ENCODE results near the gene CREB3L2.
A peak's percentile ranks its signal among the peaks of the same experiment; 100 is the strongest.

The CREB3L2 gene

GRCh38 chr7:137989590-137989989 is 12.3 kb downstream of the CREB3L2 start:
- peak overlapping the region; percentile 65 for H4K91ac ChIP-seq (ENCODE audit: low read length)
- no peaks in the 10 kb centered on the region for H3K79me1 ChIP-seq (replicated peaks; ENCODE audit: low read length, poor library complexity, severe bottlenecking)
- H3K14ac ChIP-seq (ENCODE audit: low read length in 2 of 2) = peak overlapping the region in 1 of 2 experiments; percentile 62
- peak overlapping the region; percentile 4 for H2BK15ac ChIP-seq (ENCODE audit: low read depth, poor library complexity, severe bottlenecking)
- H3K9me3 ChIP-seq (ENCODE audit: control insufficient read depth, low read length) = no peaks in the 10 kb centered on the region
- H2AFZ ChIP-seq (ENCODE audit: low read depth, low read length) = no peak overlapping the region
- peak overlapping the region in 1 of 2 experiments; percentile 20 for H3K4me3 ChIP-seq (ENCODE audit: insufficient read depth in 1 of 2, low read depth in 1 of 2, low read length in 2 of 2)
- peak overlapping the region; percentile 54 to 84 for H3K4ac ChIP-seq (ENCODE audit: low read depth in 1 of 2, low read length in 2 of 2)
- H2AK5ac ChIP-seq (ENCODE audit: low read length, severe bottlenecking) = peak overlapping the region; percentile 75
- H3K36me3 ChIP-seq (ENCODE audit: control insufficient read depth in 1 of 2, insufficient read depth in 2 of 2, low read depth in 1 of 2, low read length in 2 of 2) = peaks cover 0 to 3% of the 10 kb centered on the region in 2 experiments
- peaks cover 27% of the 10 kb centered on the region for H3K4me1 ChIP-seq (ENCODE audit: control insufficient read depth, insufficient read depth, low read depth, low read length)
- peak overlapping the region; percentile 76 for H2BK120ac ChIP-seq (ENCODE audit: low read depth, low read length)
- H3K18ac ChIP-seq (ENCODE audit: low read depth in 1 of 2, low read length in 2 of 2) = peak overlapping the region; percentile 65 to 86
- H3K27ac ChIP-seq (ENCODE audit: low read length, poor library complexity, severe bottlenecking) = peak overlapping the region; percentile 55
- H3K27me3 ChIP-seq (ENCODE audit: control insufficient read depth in 1 of 2, insufficient read depth in 1 of 2, low read length in 2 of 2) = no peaks in the 10 kb centered on the region
- H3K23ac ChIP-seq (ENCODE audit: low read length in 2 of 2) = no peak overlapping the region
- 95% methylated on average over 4 of the region's 4 CpGs for WGBS
- H3K9ac ChIP-seq (ENCODE audit: low read length) = peak overlapping the region; percentile 86
- H4K8ac ChIP-seq (ENCODE audit: low read length) = peak overlapping the region; percentile 55
- H3K4me2 ChIP-seq (ENCODE audit: low read length, poor library complexity, severe bottlenecking) = no peak overlapping the region
- peak overlapping the region; percentile 26 for H2BK5ac ChIP-seq (ENCODE audit: low read depth, low read length, poor library complexity, severe bottlenecking)
- peak overlapping the region; percentile 66 to 94 for H2BK12ac ChIP-seq (ENCODE audit: low read length in 2 of 2)
- DNase-seq = no peak

DNA sequence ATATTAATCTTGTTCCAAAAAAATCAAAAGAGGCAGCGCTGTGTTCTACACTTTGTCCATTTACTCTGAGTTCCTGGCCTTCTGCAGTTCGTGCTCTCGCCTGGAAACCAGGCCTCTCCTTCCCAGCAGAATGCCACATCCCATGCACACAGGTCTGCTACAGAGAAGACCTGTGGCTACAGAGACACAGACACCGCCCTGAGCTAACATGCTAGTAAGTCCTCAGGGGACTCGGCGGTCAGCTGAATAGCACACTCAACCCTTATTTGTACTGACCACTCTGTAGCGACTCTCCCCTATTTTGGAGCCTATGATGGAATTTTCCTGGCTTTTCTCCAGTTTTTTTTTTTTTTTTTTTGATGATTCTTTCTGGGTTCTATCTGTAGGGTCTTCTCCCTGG is 12.8 kb downstream of the CREB3L2 start:
- H2AK5ac ChIP-seq (ENCODE audit: low read length, severe bottlenecking) = peak overlapping the region; percentile 64
- H3K79me1 ChIP-seq (replicated peaks; ENCODE audit: low read length, poor library complexity, severe bottlenecking) = no peaks in the 10 kb centered on the region
- no peak overlapping the region for H2BK5ac ChIP-seq (ENCODE audit: low read depth, low read length, poor library complexity, severe bottlenecking)
- H2BK12ac ChIP-seq (ENCODE audit: low read length in 2 of 2) = peak overlapping the region; percentile 6 to 96
- no peak overlapping the region for H3K4me2 ChIP-seq (ENCODE audit: low read length, poor library complexity, severe bottlenecking)
- peak overlapping the region in 1 of 2 experiments; percentile 91 for H3K14ac ChIP-seq (ENCODE audit: low read length in 2 of 2)
- no peak overlapping the region for H4K8ac ChIP-seq (ENCODE audit: low read length)
- H4K91ac ChIP-seq (ENCODE audit: low read length) = no peak overlapping the region
- no peak overlapping the region for H3K27ac ChIP-seq (ENCODE audit: low read length, poor library complexity, severe bottlenecking)
- H3K18ac ChIP-seq (ENCODE audit: low read depth in 1 of 2, low read length in 2 of 2) = peak overlapping the region in 1 of 2 experiments; percentile 81
- no peaks in the 10 kb centered on the region for H3K9me3 ChIP-seq (ENCODE audit: control insufficient read depth, low read length)
- WGBS = 81% methylated on average over 7 of the region's 7 CpGs
- no peak for DNase-seq
- H2BK120ac ChIP-seq (ENCODE audit: low read depth, low read length) = peak overlapping the region; percentile 76
- H2AFZ ChIP-seq (ENCODE audit: low read depth, low read length) = no peak overlapping the region
- H3K4me1 ChIP-seq (ENCODE audit: control insufficient read depth, insufficient read depth, low read depth, low read length) = peaks cover 25% of the 10 kb centered on the region
- H3K27me3 ChIP-seq (ENCODE audit: control insufficient read depth in 1 of 2, insufficient read depth in 1 of 2, low read length in 2 of 2) = no peaks in the 10 kb centered on the region
- peak overlapping the region; percentile 4 for H2BK15ac ChIP-seq (ENCODE audit: low read depth, poor library complexity, severe bottlenecking)
- peaks cover 0 to 6% of the 10 kb centered on the region in 2 experiments for H3K36me3 ChIP-seq (ENCODE audit: control insufficient read depth in 1 of 2, insufficient read depth in 2 of 2, low read depth in 1 of 2, low read length in 2 of 2)
- H3K23ac ChIP-seq (ENCODE audit: low read length in 2 of 2) = no peak overlapping the region
- H3K9ac ChIP-seq (ENCODE audit: low read length) = peak overlapping the region; percentile 86
- H3K4ac ChIP-seq (ENCODE audit: low read depth in 1 of 2, low read length in 2 of 2) = peak overlapping the region in 1 of 2 experiments; percentile 56
- peak overlapping the region in 1 of 2 experiments; percentile 6 for H3K4me3 ChIP-seq (ENCODE audit: insufficient read depth in 1 of 2, low read depth in 1 of 2, low read length in 2 of 2)

GRCh38 chr7:137987968-137988367 is 13.9 kb downstream of the CREB3L2 start:
- H2BK5ac ChIP-seq (ENCODE audit: low read depth, low read length, poor library complexity, severe bottlenecking) = no peak overlapping the region
- no peak overlapping the region for H2AFZ ChIP-seq (ENCODE audit: low read depth, low read length)
- no peak for DNase-seq
- peak overlapping the region; percentile 69 for H3K9ac ChIP-seq (ENCODE audit: low read length)
- no peak overlapping the region for H3K27ac ChIP-seq (ENCODE audit: low read length, poor library complexity, severe bottlenecking)
- 86% methylated on average over 4 of the region's 4 CpGs for WGBS
- peak overlapping the region; percentile 35 to 60 for H3K4ac ChIP-seq (ENCODE audit: low read depth in 1 of 2, low read length in 2 of 2)
- H2BK12ac ChIP-seq (ENCODE audit: low read length in 2 of 2) = peak overlapping the region; percentile 50 to 91
- no peak overlapping the region for H3K23ac ChIP-seq (ENCODE audit: low read length in 2 of 2)
- H2BK15ac ChIP-seq (ENCODE audit: low read depth, poor library complexity, severe bottlenecking) = peak overlapping the region; percentile 26
- no peak overlapping the region for H2BK120ac ChIP-seq (ENCODE audit: low read depth, low read length)
- H3K4me1 ChIP-seq (ENCODE audit: control insufficient read depth, insufficient read depth, low read depth, low read length) = peaks cover 31% of the 10 kb centered on the region
- peak overlapping the region; percentile 76 for H4K8ac ChIP-seq (ENCODE audit: low read length)
- no peak overlapping the region for H3K4me3 ChIP-seq (ENCODE audit: insufficient read depth in 1 of 2, low read depth in 1 of 2, low read length in 2 of 2)
- no peaks in the 10 kb centered on the region for H3K9me3 ChIP-seq (ENCODE audit: control insufficient read depth, low read length)
- H3K18ac ChIP-seq (ENCODE audit: low read depth in 1 of 2, low read length in 2 of 2) = peak overlapping the region; percentile 13 to 58
- no peak overlapping the region for H3K4me2 ChIP-seq (ENCODE audit: low read length, poor library complexity, severe bottlenecking)
- H3K36me3 ChIP-seq (ENCODE audit: control insufficient read depth in 1 of 2, insufficient read depth in 2 of 2, low read depth in 1 of 2, low read length in 2 of 2) = peaks cover 0 to 9% of the 10 kb centered on the region in 2 experiments
- peak overlapping the region; percentile 83 for H4K91ac ChIP-seq (ENCODE audit: low read length)
- H3K79me1 ChIP-seq (replicated peaks; ENCODE audit: low read length, poor library complexity, severe bottlenecking) = no peaks in the 10 kb centered on the region
- H3K14ac ChIP-seq (ENCODE audit: low read length in 2 of 2) = no peak overlapping the region
- H2AK5ac ChIP-seq (ENCODE audit: low read length, severe bottlenecking) = peak overlapping the region; percentile 31
- H3K27me3 ChIP-seq (ENCODE audit: control insufficient read depth in 1 of 2, insufficient read depth in 1 of 2, low read length in 2 of 2) = no peaks in the 10 kb centered on the region

DNA sequence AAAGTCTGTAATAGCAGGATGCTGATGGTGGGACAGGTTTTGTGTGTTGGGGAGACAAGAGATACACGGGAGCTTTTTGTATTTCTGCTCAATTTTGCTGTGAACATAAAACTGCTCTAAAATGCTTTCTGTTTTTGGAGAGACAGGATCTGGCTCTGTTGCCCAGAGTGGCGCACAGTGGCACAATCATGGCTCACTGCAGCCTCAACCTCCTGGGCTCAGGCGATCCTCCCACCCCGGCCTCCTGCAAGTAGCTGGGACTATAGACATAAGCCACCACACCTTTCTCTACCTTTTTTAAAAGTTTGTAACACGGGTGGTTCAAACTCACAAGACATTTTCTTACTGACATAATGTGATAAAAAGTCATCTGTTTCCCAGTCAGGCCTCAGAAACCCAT is 14.3 kb downstream of the CREB3L2 start:
- H3K27ac ChIP-seq (ENCODE audit: low read length, poor library complexity, severe bottlenecking) = no peak overlapping the region
- no peak overlapping the region for H4K91ac ChIP-seq (ENCODE audit: low read length)
- DNase-seq = no peak
- no peak overlapping the region for H2BK5ac ChIP-seq (ENCODE audit: low read depth, low read length, poor library complexity, severe bottlenecking)
- WGBS = 96% methylated on average over 5 of the region's 5 CpGs
- peak overlapping the region in 1 of 2 experiments; percentile 58 for H3K18ac ChIP-seq (ENCODE audit: low read depth in 1 of 2, low read length in 2 of 2)
- H3K4me2 ChIP-seq (ENCODE audit: low read length, poor library complexity, severe bottlenecking) = no peak overlapping the region
- no peaks in the 10 kb centered on the region for H3K9me3 ChIP-seq (ENCODE audit: control insufficient read depth, low read length)
- H2BK120ac ChIP-seq (ENCODE audit: low read depth, low read length) = no peak overlapping the region
- H3K36me3 ChIP-seq (ENCODE audit: control insufficient read depth in 1 of 2, insufficient read depth in 2 of 2, low read depth in 1 of 2, low read length in 2 of 2) = peaks cover 0 to 10% of the 10 kb centered on the region in 2 experiments
- H2BK12ac ChIP-seq (ENCODE audit: low read length in 2 of 2) = peak overlapping the region in 1 of 2 experiments; percentile 50
- H2AFZ ChIP-seq (ENCODE audit: low read depth, low read length) = no peak overlapping the region
- H3K27me3 ChIP-seq (ENCODE audit: control insufficient read depth in 1 of 2, insufficient read depth in 1 of 2, low read length in 2 of 2) = no peaks in the 10 kb centered on the region
- H3K4me1 ChIP-seq (ENCODE audit: control insufficient read depth, insufficient read depth, low read depth, low read length) = peaks cover 28% of the 10 kb centered on the region
- no peak overlapping the region for H2BK15ac ChIP-seq (ENCODE audit: low read depth, poor library complexity, severe bottlenecking)
- no peak overlapping the region for H3K4ac ChIP-seq (ENCODE audit: low read depth in 1 of 2, low read length in 2 of 2)
- no peak overlapping the region for H3K14ac ChIP-seq (ENCODE audit: low read length in 2 of 2)
- H2AK5ac ChIP-seq (ENCODE audit: low read length, severe bottlenecking) = no peak overlapping the region
- H3K79me1 ChIP-seq (replicated peaks; ENCODE audit: low read length, poor library complexity, severe bottlenecking) = no peaks in the 10 kb centered on the region
- no peak overlapping the region for H3K23ac ChIP-seq (ENCODE audit: low read length in 2 of 2)
- no peak overlapping the region for H3K4me3 ChIP-seq (ENCODE audit: insufficient read depth in 1 of 2, low read depth in 1 of 2, low read length in 2 of 2)
- H4K8ac ChIP-seq (ENCODE audit: low read length) = peak overlapping the region; percentile 52
- peak overlapping the region; percentile 69 for H3K9ac ChIP-seq (ENCODE audit: low read length)

All from mesenchymal stem cell (in vitro differentiated cells and primary cell).